Fibroblast of skin of back (primary cell): ENCODE measurements around the gene NPLOC4.

Source experiments
- DNase-seq: peaks from one replicate; pipeline ENCODE4 v3.0.0-alpha.2; 2013

The NPLOC4 gene

DNA sequence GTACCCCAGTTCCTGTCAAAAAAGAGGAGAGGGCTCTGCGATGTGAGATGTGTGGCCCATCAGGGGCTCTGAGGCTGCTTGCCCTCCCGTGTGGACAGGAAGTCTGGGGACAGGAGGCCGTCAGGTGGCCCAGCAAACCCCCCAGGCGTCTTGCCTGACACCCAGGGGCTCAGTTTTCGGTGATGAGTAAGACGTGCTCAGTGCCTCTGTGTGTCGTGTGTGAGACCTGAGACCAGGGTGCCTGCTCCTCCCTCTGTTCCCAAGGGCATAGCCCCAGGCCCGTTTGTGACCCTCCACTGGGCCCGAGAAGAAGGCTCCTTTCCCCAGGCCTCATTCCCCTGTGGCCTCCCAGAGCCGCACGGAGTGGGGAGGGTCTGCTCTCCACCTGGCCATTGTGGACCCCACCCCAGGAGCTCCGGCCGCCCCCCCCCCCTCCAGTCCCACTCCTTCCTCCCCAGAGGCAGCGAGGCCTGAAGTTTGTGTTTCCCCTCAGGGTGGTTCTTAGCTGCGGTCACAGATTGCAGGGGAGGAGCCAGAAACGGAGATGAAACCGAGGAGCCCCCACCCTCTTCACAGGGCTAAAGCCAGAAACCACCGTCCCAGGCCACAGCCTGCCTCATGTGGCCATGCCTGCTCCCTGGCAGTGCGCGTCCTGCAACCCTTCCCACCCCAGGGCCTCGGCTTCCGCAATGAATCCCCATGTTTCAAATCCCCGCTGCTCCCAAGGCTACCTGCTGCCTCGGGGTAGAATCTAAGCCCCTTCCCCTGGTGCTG lies 119.4 kb downstream of the NPLOC4 start:
- DNase-seq: peak; percentile 56

DNA sequence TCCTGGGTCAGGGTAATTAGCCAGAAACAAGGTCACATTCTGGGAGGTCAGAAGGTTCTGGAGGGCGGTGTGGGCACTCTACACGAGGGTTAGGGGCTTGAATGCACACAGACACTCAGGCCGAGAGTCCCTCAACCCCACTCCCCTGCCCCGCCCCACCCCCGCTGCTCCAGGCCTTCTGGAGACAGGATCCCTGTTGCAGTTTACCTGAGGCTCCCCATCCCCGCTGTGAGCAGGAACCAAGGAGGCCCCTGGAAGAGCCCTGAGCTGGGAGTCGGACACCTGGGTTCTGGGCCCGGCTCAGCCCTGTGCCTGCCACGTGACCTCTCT lies 119.9 kb downstream of the NPLOC4 start:
- no peak for DNase-seq

DNA sequence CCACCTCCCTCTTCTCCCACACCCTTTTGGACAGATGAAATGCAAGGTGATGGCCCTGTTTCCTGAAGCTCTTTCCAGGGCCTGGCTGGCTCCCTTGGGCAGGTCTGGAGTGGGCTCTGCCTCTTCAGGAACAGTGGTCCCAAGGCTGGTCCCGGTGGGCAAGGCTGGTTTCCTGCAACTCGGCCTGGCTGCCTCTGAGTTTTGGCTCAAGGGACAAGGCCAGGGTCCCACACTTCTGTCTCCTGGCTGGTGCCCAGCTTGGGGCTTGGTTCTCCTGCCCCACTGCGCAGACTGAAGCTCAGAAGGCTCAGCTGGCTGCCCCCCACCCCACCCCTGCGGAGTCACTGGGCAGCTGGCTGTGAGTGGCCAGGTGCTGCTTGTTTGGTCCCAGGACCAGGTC lies 120.5 kb downstream of the NPLOC4 start:
- no peak for DNase-seq

DNA sequence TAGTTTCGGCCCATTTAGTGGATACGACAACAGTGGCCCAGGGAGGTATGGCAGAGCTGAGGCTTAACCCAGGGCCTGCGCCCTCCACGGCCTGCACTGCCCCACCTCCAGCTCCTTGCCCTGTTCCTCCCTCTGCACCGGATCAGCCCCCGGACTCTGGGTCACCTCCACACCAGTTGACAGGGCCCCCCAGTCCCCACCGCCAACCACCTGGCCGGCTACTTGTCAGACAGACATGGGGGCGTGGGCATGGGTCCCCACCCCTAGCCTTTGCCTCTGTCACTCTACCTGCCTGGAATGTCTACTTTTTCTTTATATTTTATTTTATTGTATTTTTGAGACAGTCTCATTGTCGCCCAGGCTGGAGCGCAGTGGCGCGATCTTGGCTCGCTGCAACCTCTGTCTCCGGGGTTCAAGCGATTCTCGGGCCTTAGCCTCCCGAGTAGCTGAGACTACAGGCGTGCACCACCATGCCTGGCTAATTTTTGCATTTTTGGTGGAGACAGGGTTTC lies 121.3 kb downstream of the NPLOC4 start:
- DNase-seq: no peak

DNA sequence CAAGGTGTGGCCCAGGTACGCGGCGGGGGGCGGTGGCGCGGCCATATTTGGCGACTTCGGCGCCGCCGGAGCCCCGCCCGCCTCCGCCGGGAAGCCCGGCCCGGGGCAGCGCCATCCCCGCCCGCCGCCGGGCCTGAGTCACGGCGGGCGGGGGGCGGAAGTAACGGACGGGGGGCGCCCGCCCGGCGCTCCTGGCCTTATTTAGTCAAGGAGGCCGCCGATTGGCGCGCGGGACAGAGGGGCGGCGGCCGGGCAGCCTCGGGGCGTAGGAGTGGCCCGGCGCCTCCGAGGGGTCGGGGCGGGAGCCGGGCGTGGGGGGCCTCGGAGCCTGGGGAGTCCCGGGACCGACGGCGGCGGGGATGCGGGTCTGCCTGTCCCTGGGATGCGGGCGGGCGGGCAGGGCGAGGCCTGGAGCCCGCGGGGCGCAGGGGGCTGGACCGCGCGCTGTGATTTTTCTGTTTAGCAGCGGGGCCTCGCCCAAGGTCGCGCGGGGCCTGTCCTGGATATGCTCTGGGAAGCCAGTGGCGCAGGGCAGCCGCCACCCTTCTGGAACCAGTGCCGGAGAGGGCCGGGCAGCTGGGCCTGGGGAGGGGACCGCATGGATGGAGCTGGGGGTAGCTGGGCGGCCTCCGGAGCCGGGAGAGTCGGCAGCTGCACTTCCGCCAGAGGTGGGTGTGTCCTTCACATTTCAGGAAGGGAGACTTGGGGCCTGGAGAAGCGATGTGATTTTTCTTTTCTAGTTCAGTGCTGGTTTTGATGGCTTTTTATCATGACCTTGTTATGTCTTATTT lies 122.0 kb downstream of the NPLOC4 start:
- DNase-seq: peak; percentile 95

DNA sequence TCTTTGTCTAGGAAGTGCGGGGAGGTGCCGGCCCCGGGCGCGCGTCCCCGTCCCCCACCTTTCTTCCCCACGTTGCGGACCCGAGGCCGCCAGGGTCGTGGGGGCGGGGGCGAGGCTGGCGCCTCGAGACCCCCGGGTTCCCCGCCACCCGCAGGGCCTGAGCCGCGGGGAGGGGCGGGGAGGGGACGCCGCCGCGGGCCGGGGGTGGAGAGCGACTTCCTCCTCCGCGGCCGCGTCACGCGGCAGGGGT lies 122.5 kb downstream of the NPLOC4 start:
- no peak for DNase-seq

DNA sequence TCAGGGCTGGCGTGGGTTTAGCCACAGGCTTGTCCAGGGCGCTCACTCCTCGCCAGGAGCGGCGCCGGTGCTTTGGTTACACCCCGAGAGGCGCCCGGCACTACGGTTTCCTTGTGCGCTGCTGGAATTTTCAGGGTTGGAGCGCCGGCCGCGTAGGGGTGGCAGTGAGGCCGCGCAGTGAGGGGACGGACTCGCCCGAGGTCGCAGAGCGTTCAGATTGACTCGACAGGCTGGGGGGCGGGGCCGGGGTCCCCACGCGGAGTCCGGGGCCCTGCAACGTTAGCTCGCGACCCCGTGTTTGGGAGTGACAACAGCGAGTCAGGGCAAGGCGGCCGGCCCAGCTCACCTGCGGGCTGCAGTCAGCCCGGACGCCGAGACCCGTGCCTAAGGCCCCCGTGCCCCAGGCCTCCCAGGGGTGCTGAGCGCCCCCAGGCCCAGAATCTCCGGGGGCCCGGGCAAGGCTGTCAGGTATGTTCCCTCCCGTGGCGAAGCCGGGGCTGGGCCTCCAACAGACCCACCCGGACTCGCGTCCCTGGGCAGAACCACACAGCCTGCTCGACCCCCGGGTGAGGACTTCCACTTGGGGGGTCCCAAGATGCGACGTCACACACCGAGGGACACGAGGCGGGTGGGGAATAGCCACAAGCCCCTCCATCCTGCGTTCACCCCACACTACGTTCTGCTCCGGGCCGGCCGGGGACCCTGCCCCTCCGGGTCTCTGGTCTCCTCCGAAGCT lies 123.0 kb downstream of the NPLOC4 start:
- DNase-seq: peak; percentile 82

DNA sequence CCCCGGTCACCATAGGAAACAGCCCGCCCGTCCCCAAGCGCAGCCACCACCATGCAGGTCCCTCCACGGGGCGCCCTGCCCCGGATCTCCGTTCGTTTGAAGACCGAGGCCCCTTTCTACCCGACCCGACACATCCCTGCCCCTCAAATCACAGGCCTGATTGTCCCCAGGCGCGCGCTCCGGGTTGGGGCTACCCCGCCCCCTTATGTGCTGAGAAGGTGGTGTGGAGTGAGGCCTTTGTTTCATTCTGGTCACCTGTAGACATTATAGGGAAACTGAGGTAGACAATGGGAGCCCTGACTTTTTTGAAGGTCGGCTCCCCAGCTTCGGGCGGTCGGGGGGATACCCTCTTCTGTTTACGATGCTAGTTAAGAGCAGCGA lies 123.5 kb downstream of the NPLOC4 start:
- peak; percentile 78 for DNase-seq

DNA sequence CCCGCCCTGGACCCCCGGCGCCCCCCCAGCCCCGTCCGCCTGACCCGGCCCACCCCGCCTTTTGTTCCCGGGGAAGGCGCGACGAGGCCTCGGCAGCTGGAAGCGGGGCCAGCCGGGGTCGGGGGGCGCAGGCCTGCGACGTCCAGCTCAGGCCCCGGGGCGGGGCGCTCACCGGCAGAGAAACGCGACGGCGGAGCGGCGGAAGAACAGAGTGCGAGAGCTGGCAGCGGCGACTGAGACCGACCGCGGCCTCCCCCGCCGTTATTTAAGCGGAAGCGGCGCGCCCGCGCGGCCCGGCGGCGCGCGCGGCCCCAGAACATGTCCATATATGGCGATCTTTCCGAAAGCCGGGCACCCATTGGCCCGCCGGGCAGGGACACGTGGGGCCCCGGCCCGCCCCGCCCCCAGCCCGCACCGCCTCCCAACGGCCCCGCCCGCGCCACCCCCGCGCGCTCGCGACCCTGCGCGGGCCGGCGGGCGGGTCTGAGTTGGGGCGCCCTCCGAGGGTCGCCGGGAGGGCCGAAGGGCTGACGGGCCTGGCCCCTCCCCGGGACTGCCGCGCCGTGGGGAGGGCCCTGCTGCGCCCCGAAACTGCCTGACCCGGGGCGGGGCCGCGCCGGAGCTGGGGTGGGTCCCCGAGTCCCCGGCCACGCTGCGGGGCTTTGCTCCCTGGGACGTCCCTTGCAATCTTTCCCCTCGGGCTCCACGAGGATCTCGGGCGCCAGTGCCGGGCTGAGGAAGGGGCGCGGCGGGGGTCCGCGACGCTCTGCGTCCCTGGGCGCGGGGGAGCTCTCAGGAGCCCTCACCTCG lies 124.1 kb downstream of the NPLOC4 start, which contains the start of gene ACTG1:
Gene ACTG1 (minus strand): TSS at position 238 of the 810 bp plus-strand sequence. CDS start 445 bp downstream, outside the sequence.
- DNase-seq: peak; percentile 94

DNA sequence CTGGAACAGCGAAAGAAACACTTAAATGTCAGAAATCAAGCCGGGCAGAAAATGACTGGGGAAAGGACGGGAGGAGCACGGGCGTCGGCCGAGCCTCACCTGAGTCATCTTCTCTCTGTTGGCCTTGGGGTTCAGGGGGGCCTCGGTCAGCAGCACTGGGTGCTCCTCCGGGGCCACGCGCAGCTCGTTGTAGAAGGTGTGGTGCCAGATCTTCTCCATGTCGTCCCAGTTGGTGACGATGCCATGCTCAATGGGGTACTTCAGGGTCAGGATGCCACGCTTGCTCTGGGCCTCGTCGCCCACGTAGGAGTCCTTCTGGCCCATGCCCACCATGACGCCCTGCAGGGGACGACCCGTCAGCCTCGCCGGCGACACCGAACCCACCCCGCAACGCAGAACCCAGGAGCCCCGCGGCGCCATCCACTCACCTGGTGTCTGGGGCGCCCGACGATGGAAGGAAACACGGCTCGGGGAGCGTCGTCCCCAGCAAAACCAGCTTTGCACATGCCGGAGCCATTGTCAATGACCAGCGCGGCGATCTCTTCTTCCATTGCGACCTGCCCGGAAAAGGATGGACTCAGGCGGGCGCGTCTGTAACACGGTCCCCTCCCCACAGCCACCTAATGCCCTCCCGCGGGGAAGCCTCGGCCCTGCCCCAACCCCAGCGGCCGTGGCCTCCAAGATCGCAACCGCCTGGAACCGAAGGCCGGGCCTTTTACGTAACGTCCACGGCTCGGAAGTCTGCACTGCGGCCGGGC lies 124.9 kb downstream of the NPLOC4 start:
- DNase-seq: peak; percentile 55

DNA sequence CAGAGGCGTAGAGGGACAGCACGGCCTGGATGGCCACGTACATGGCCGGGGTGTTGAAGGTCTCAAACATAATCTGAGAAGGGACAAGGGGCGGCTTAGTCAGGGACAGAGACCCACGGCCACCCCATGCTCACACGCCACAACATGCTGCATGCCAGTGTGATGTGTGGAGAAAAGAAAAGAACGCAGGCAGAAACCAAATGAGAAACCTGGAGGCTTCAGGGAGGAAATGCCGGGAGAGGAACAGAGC lies 125.4 kb downstream of the NPLOC4 start:
- peak; percentile 54 for DNase-seq

DNA sequence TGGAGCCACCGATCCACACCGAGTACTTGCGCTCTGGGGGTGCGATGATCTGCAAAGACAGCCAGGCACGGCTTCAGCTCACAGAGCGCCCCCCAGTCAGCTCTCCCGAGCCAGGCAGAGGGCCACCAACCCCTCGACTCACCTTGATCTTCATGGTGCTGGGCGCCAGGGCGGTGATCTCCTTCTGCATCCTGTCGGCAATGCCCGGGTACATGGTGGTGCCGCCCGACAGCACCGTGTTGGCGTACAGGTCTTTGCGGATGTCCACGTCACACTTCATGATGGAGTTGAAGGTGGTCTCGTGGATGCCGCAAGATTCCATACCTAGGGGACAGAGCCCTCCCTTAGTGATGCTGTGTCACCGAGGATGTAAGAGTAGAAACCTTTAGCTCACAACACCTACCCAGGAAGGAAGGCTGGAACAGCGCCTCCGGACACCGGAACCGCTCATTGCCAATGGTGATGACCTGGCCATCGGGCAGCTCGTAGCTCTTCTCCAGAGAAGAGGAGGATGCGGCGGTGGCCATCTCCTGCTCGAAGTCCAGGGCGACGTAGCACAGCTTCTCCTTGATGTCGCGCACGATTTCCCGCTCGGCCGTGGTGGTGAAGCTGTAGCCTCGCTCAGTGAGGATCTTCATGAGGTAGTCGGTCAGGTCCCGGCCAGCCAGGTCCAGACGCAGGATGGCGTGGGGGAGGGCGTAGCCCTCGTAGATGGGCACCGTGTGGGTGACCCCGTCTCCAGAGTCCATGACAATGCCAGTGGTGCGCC lies 125.9 kb downstream of the NPLOC4 start:
- DNase-seq: no peak

DNA sequence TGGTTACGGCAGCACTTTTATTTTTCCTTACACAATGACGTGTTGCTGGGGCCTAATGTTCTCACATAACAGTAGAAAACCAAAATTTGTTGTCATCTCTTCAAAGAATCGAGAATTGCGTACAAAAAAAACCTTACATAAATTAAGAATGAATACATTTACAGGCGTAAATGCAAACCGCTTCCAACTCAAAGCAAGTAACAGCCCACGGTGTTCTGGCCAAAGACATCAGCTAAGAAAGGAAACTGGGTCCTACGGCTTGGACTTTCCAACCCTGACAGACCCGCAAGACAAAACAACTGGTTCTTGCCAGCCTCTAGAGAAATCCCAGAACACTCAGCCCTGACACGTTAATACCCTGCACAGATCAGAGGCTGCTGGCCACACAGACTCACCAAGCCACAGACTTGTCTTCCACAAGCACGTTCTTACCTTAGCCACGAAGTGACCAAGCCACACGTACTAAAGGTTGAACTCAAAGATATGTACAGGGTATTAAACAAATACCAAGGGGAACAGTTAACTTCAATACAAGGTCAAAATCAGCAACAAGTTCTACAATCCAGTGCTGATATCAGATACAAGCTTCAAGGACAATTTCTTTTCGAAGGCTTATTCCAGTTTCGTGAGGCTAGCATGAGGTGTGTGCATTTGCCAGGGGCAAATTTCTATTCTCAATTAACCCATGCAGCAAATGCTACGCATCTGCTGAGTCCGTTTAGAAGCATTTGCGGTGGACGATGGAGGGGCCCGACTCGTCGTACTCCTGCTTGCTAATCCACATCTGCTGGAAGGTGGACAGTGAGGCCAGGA lies 126.7 kb downstream of the NPLOC4 start:
- no peak for DNase-seq

DNA sequence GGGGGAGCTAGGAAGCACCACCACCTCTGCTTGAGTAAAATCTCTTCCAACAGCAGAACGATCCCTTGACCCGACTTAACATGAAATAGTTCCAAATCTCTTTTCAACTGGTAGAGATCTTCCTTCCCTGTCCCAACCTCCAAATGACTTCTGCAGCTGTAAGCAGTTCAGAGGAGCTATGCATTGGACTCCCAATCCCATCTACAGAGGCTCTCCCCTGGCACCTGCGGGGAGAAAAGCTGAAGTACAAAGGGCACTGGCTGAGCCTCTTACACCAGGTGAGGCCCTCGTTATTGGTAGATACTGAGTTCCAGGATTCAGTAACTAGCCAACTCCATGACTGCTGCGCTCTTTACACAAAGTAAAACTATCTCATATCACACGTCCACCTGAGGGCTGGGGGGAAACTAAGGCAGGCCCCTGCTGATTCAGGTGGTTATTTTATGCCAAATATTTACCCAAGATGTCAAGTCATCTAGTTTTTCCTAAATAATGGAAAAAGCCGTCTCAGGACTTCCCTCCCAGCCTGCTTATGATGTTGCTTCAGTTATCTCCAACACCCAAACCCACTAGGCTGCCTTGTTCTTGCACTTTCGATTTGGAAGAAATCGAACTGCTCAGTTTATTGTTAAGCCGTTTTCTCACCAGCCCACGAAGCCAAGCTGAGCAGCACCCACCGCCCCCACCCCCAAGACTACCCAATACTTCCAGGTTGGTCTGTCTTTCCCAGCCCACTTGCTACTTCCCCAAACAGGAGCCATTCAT lies 127.5 kb downstream of the NPLOC4 start:
- DNase-seq: no peak

DNA sequence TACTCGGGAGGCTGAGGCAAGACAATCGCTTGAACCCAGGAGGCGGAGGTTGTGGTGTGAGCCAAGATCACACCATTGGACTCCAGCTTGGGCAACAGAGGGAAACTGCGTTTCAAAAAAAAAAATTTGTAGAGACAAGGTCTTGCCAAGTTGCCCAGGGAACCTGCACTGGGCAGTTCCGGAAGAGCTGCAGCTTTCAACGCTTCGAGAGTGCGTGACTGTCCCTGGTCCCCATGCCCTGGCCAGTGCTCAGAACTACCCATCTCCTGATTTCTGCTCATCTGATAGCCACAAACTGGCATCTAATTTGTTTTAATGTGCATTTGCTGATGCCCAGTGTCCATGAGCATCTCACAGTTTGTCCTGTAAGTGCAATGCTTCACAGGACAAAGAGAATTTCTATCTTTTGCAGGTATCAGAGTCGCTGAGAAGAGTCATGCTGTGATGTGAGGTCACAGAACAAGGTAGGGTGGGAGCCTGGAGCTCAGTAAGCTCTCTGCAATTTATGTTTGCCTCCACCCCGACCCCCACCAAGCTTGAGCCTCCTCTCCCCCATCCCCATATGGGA lies 128.2 kb downstream of the NPLOC4 start:
- DNase-seq: peak; percentile 63
